Fibroblast of villous mesenchyme (primary cell): ENCODE measurements around the gene NOL11. TPM values are rescaled to one million over a fixed set of nuclear protein-coding genes. Genes with fewer than 3 reads are reported as not detected.

Experiments used
- DNase-seq: peaks from one replicate; pipeline ENCODE4 v3.0.0-alpha.2; 2010; ENCODE audit warnings: low read depth
- H3K4me3 ChIP-seq: 2 replicates; pipeline ENCODE4 v1.5.1; 2011; ENCODE audit warnings: low read depth, mild to moderate bottlenecking, low read length
- CTCF ChIP-seq: IDR thresholded peaks from 2 replicates; pipeline ENCODE4 v1.5.1; 2012; ENCODE audit warnings: low read depth, mild to moderate bottlenecking, low read length; ENCODE audit not compliant: insufficient read depth
- total RNA-seq: library from RNA; depleted of rRNA; stranded (reverse); fragments of >200 nt; gene quantifications from 2 replicates; pipeline ENCODE4 v1.2.3, GENCODE V29; 2012

The NOL11 gene
- total RNA-seq, 1 donor: 57.4 TPM

DNA sequence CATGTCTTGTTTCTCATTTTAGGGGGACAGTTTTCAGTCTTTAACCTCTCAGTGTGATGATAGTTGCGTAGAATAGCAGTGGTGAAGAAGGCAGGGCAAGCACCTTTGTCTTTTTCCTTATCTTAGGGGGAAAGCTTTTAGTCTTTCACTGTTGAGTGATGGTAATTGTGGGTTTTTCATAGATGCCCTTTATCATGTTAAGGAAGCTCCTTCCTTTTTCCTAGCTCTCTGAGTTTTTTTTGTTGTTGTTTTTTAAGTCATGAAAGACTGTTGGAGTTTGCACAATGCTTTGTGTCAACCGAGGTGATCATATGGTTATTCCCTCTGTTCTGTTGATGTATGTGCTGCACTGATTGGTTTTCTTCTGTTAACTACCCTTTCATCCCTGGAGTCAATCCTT lies 15.7 kb downstream of the NOL11 start:
- no peak overlapping the region for H3K4me3 ChIP-seq
- no peak for DNase-seq
- TF ChIP-seq CTCF: no peak

GRCh38 chr17:67737145-67737544 lies 19.4 kb downstream of the NOL11 start:
- no peak for DNase-seq
- no peak overlapping the region for H3K4me3 ChIP-seq
- TF ChIP-seq CTCF: no peak

GRCh38 chr17:67742025-67742424 lies 24.3 kb downstream of the NOL11 start:
- TF ChIP-seq CTCF: no peak
- no peak overlapping the region for H3K4me3 ChIP-seq
- DNase-seq: no peak

DNA sequence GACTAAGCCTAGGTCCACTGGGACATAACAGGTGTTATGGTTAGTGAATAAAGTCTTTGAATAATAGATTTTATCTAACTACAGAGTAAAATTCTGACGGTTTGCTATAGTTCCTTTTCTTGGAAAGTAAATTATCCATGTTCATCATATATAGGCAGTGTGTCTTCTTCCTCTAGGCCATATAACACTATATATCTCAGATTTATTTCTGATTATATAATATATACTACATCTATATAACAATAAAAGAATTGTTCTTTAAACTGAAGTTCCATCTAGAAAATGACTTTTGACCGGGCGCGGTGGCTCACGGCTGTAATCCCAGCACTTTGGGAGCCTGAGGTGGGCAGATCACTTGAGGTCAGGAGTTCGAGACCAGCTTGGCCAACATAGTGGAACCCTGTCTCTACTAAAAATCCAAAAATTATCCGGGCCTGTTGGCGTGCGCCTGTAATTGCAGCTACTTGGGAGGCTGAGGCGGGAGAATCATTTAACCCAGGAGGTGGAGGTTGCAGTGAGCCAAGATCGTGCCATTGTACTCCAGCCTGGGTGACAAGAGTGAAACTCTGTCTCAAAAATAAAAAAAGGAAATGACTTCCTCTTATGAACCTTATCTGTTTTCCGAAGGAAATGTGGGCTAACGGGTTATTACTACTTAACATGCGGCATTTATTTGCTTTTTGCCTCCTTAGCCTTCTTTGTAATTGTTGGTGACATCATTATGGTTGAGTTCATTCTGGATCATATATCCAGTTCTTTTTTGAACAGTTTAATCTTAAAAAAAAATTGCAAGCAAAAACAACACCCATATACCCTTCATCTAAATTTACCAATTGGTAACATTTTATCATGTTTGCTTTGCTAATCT lies 29.2 kb downstream of the NOL11 start:
- no peak for TF ChIP-seq CTCF
- no peak for DNase-seq
- no peak overlapping the region for H3K4me3 ChIP-seq

DNA sequence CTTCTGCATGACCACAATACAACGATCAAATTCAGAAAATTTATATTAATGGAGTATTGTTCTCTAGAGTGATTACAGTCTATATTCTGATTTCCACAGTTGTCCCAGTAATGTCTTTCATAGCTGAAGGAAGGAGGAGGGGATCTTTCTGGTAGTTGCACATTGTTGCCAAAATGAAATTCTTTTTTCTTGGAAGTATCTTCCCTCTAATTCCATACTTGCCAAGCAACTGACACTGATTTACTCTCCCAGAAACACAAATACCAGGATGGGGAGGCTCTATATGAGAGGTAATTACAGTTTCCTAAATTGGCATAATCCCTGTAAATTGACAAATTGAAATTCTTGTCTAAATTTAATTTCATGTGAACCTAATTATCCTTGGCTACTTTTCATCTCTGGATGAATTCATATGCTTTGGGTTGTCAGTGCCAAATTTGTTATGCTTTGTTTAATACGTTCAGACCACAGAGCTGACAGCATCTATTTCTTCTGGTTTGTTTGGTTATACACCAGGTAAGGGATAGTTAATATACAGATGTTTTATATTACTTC lies 30.0 kb downstream of the NOL11 start:
- H3K4me3 ChIP-seq: no peak overlapping the region
- no peak for DNase-seq
- TF ChIP-seq CTCF: no peak

DNA sequence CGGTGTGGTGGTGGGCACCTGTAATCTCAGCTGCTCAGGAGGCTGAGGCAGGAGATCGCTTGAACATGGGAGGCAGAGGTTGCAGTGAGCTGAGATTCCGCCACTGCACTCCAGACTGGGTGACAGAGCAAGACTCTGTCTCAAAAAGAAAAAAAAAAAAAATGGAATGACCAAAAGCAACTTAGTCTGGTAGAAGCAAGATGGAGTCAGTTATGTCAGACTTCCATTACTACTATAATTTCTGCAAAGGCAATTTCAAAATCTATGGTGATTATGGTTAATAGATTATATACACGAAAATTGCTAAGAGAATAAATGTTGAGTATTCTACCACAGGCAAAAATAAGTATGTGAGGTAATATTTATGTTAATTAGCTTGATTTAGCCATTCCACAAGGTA lies 32.3 kb downstream of the NOL11 start:
- no peak for TF ChIP-seq CTCF
- DNase-seq: no peak
- H3K4me3 ChIP-seq: no peak overlapping the region
